CD4-positive, alpha-beta T cell treated with Interleukin-10 for 1 hour (primary cell): ENCODE measurements around the gene CRYGB.
"Not testable (repeated sequence)": the region's sequence is repeated elsewhere in the genome, so short reads cannot be mapped to it uniquely, and the experiment has no call there.

Experiments used
- DNase-seq: peaks from one replicate; pipeline ENCODE4 v3.0.0-alpha.2; 2020

CRYGB gene

GRCh38 chr2:208112273-208112745 is 33.6 kb downstream of the CRYGB start:
- not testable (repeated sequence) for DNase-seq

- DNase-seq = no peak
These were observed 42.3 kb downstream of the CRYGB start for GRCh38 chr2:208103616-208104015.

- no peak for DNase-seq
These were observed 44.0 kb downstream of the CRYGB start for GRCh38 chr2:208101716-208102631.

- no peak for DNase-seq
These were observed 46.1 kb downstream of the CRYGB start for GRCh38 chr2:208099682-208100470.

- DNase-seq = not testable (repeated sequence)
These were observed 47.3 kb downstream of the CRYGB start for GRCh38 chr2:208098701-208099100.

GRCh38 chr2:208098267-208098666 is 47.7 kb downstream of the CRYGB start:
- no peak for DNase-seq

- no peak for DNase-seq
These were observed 48.2 kb downstream of the CRYGB start for GRCh38 chr2:208097801-208098200.

GRCh38 chr2:208097313-208097712 is 48.6 kb downstream of the CRYGB start:
- DNase-seq = no peak

- no peak for DNase-seq
These were observed 49.9 kb downstream of the CRYGB start for GRCh38 chr2:208096080-208096479.

GRCh38 chr2:208093128-208093527 is 52.8 kb downstream of the CRYGB start:
- no peak for DNase-seq
